ENCODE data around the gene TRAK1. TPM values are rescaled to one million over a fixed set of nuclear protein-coding genes. Genes with fewer than 3 reads are reported as not detected.
"Not testable (repeated sequence)": the region's sequence is repeated elsewhere in the genome, so short reads cannot be mapped to it uniquely, and the experiment has no call there.

Gene TRAK1
- total RNA-seq, 2 experiments from 2014 or later, result 23.1 to 24.6 TPM

DNA sequence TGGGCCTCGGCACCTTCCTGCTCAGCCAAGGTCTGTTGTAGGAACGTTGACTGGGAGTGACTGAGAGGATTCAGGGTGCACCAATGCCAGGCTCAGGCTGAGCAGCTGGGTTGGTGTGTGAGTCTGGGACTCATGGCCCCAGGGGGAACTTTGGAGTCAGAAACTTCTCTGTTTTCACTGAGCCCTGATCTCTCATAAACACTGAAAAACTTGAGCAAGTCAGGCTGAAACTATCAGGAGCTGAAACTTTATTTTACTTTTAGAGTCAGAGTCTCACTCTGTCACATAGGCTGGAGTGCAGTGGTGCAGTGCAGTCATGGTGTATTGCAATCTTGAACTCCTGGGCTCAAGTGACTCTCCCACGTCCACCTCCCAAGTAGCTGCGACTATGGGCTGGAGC is 3.0 kb downstream of the TRAK1 start:
- POLR2A ChIA-PET, result interaction anchor here (0.7 to 1.1 kb wide), 3 partner anchors 13 to 485 kb away, joined by 3 to 8 read pairs (median 4); no protein-coding TSS in a partner anchor

GRCh38 chr3:42094691-42095391 is 3.7 kb downstream of the TRAK1 start:
- CTCF ChIA-PET, result no interaction called here
- POLR2A ChIA-PET, result interaction anchor here (0.7 to 1.1 kb wide), 3 partner anchors 11 to 79 kb away, joined by 3 to 8 read pairs (median 4); no protein-coding TSS in a partner anchor

More for the DNA sequence above, 3.0 kb downstream of the TRAK1 start:
- CTCF ChIA-PET, result interaction anchor here (1.2 kb wide), 1 partner anchor 81 kb away, joined by 3 read pairs; no protein-coding TSS in a partner anchor

DNA sequence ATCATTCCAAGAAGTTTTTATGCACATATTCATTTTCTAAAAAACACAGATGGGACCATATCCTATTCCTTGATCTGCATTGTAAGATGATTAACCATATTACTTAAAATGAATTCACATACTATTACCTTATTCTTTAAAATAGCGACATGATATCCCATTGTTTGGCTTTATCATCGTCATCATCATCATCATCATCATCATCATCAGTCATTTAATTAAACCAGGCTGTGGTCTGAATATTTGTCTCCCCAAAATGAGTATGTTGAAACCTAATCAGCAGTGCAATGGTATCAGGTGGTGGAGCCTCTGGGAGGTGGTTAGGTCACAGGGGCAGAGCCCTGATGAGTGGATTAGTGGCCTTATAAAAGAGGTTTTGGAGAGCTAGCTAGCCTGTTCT is 4.4 kb downstream of the TRAK1 start:
- ChIA-PET POLR2A (no interaction called here), CTCF (no interaction called here)

DNA sequence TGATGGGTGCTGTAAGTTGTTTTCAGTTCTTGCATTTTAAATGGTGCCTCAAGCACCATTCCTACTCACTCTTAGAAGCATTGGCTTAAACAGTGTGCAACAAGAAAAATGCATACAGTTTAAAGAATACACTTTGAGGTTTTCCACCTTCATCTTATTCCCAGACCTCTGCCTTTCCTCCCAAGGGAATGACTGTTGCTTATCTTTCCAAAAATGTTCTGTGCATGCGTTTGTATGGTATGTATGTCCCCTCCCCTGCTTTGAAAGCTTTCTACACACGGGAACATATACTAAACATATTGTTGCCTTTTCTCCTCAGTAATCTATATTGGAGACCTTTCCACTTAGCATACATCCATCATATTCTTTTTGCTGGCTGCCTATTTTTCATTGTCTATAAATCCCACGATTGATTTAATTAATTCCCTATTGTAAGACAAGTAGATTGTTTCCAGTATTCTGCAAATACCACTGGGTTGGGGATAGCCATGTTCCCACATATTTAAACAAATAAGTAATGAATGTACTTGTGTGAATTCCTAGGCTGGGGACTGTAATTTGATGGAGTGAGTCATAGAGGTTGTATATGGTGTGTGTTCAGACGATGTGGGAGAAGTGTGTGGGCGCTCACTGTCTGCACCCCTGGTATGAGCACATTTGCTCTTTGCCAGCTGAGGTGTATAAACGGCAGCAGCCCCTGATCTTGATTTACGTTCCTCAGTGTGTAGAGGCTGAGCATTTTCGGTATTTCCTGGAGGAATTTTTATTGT is 5.8 kb downstream of the TRAK1 start:
- ChIA-PET CTCF (interaction anchor here (1.1 kb wide), 1 partner anchor 9 kb away, joined by 4 read pairs; no protein-coding TSS in a partner anchor), POLR2A (no interaction called here)

DNA sequence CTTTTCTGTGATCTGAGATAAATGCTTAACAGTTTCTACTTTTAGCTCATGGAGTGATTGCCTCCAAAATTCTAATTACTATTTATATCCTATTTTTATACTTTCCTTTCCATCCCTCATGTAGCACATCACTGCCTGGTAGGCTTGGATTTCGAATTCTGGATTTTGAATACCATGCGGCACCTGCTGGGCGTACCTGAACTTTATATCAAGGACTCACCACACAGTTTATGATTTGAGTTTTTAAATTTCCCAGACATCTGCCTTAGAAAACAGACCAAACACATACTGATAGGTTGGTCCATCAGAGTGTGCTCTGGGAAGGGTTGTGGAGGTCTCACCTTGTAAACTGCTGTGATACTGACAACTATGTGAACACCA is 6.4 kb downstream of the TRAK1 start:
- CTCF ChIA-PET, result interaction anchor here (0.6 to 1.1 kb wide), 2 partner anchors 10 to 139 kb away, joined by 3 to 4 read pairs; no protein-coding TSS in a partner anchor
- POLR2A ChIA-PET, result no interaction called here

DNA sequence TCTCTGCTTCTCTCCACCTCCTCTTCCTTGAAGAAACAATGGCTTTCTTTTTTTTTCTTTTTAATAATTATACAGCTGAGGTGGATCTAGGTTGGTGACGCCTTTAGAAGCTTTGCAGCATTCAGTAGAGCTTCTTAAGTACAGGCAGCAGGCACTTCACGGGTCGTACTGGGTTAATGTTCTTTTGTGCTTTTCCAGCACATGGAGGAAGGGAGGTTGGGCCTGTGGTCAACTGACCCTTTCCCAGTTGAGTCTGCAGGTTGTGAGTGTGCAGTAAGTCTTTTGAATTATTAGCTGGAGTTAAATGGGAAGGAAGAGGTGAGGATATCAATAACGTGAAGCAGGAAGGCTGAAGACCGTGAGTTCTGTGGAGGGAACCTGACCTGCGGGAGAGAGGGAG is 7.0 kb downstream of the TRAK1 start:
- POLR2A ChIA-PET, result no interaction called here
- CTCF ChIA-PET, result interaction anchor here (0.6 kb wide), 2 partner anchors 140 to 314 kb away, joined by 3 to 5 read pairs; no protein-coding TSS in a partner anchor

GRCh38 chr3:42099020-42099765 is 8.0 kb downstream of the TRAK1 start:
- ChIA-PET POLR2A (interaction anchor here (0.5 to 0.7 kb wide), 2 partner anchors 89 to 121 kb away, joined by 3 to 7 read pairs; no protein-coding TSS in a partner anchor), CTCF (interaction anchor here (0.6 to 1.9 kb wide), 14 partner anchors 11 to 1531 kb away, joined by 3 to 7 read pairs (median 3); no protein-coding TSS in a partner anchor)

- POLR2A ChIA-PET, result no interaction called here
- CTCF ChIA-PET, result interaction anchor here (0.5 to 1.8 kb wide), 2 partner anchors 76 to 81 kb away, joined by 3 to 4 read pairs; no protein-coding TSS in a partner anchor
Observed at GRCh38 chr3:42101048-42101447, 9.9 kb downstream of the TRAK1 start.

DNA sequence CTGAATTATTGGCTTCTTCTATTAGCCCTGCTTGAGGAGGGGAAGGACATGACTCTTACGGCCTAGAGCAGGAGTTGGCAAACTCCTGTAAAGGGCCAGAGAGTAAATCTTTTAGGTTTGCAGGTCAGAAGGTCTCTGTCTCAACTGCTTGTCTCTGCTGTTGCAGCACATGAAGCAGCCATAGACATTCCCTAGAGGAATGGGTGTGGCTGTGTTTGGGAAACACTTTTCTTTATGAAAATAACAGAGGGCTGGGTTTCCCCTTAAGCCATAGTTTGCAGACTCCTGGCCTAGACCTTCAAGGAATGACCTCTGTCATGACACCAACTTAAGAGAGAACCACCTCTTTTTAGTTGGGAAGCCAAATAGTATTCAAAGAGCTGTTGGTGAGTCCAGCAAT is 10.3 kb downstream of the TRAK1 start:
- ChIA-PET CTCF (no interaction called here), POLR2A (no interaction called here)

DNA sequence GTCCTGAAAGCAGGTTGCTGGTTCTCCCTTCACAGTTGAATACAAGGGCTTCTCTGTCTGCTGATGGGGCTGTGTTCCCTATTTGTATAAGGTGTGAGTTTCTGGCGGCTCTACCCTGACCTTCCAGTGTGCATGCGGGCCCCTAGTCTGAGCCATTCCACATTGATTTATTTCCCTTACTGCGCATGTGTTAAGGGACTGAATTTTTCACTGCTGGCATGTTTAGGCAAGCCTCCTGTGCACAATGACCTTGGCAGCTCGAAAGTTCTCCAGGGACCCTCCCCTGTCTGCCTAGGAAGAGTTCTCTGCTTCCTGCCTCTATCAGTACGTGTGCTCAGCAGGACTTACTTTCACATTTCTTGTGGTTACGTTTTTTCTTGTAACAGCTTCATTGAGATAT is 11.4 kb downstream of the TRAK1 start:
- ChIA-PET CTCF (interaction anchor here (1.4 kb wide), 1 partner anchor 8 kb away, joined by 5 read pairs; no protein-coding TSS in a partner anchor), POLR2A (no interaction called here)

DNA sequence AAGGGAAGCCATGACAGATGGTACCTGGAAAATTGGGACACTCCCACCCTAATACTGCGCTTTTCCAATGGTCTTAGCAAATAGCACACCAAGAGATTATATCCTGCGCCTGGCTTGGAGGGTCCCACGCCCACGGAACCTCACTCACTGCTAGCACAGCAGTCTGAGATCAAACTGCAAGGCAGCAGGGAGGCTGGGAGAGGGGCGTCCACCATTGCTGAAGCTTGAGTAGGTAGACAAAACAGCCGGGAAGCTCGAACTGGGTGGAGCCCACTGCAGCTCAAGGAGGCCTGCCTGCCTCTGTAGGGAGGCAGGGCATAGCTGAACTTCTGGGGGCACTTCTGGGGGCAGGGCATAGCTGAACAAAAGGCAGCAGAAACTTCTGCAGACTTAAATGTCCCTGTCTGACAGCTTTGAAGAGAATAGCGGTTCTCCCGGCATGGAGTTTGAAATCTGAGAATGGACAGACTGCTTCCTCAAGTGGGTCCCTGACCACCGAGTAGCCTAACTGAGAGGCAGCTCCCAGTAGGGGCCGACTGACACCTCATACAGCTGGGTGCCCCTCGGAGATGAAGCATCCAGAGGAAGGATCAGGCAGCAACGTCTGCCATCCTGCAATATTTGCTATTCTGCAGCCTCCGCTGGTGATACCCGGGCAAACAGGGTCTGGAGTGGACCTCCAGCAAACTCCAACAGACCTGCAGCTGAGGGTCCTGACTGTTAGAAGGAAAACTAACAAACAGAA is 12.9 kb downstream of the TRAK1 start:
- CTCF ChIA-PET, result not testable (repeated sequence)
- POLR2A ChIA-PET, result interaction anchor here (0.6 kb wide), 1 partner anchor 31 kb away, joined by 4 read pairs; no protein-coding TSS in a partner anchor

DNA sequence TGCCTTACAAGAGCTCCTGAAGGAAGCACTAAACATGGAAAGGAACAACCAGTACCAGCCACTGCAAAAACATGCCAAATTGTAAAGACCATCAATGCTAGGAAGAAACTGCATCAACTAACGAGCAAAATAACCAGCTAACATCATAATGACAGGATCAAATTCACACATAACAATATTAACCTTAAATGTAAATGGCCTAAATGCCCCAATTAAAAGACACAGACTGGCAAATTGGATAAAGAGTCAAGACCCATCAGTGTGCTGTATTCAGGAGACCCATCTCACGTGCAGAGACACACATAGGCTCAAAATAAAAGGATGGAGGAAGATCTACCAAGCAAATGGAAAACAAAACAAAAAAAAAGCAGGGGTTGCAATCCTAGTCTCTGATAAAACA is 14.8 kb downstream of the TRAK1 start:
- CTCF ChIA-PET, POLR2A ChIA-PET: not testable (repeated sequence)

DNA sequence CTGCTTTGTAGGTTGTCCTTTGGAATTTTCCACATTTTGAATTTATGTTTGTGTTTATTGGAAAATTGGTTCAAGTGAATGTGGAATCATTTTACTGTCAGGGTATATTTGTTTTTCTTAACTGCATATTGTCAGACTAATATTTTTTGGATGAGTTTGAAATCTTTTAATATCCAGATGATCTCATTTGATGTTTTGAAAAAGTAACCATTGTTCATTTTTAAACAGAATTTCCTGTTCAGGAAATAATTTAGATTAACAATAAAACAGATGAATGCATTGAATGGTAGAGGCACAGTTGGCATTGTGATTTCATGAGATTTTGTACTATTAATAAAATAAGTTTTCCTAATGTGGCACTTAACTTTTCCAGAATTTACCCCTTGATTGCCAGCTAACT is 15.5 kb downstream of the TRAK1 start:
- POLR2A ChIA-PET, result interaction anchor here (1.2 kb wide), 1 partner anchor 146 kb away, joined by 3 read pairs; no protein-coding TSS in a partner anchor
- CTCF ChIA-PET, result no interaction called here

DNA sequence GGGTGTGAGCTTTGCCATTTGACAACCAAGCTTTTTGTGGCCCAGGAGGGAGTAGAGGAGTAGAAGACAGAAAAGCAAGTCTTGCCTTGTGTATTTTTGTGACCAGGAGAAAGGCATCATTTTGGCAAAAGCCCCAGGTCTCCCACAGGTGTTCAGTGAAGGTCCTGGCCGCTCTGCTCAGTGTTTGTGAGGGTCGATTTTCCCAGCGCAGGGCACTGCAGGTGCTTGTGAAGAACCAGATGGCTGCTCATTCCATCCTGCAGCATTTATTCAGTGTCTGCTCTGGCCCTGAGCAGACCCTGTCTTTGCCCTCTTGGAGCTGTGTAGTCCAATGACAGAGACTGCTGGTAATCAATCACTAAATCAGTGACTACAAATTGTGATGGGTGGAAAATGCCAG is 19.5 kb downstream of the TRAK1 start:
- ChIA-PET POLR2A (no interaction called here), CTCF (interaction anchor here (1.4 kb wide), 2 partner anchors 8 to 11 kb away, joined by 3 to 5 read pairs; no protein-coding TSS in a partner anchor)

DNA sequence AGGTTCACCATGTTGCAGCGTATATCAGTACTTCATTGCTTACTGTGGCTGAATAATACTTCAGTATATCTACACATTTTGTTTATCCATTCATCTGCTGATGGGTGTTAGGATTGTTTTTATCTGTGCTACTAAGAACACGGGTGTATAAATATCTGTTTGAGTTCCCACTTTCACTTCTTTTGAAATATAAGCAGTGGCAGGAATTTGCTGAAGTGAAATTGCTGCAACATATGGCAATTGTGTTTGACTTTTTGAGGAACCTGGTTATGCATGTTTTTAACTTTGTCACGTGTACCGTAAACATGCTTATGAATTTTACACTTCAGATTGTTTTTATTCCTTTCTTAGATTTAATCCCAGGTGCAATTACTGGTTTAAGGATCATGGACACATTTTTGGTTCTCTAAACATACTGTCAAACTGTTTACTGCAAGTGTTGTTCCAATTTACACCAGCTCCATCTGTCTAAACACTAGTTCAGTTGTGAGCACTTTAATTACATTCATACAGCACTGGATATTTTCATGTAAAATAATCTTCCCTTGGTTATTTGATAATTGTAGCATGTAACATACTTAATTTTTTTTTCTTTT is 23.1 kb downstream of the TRAK1 start:
- CTCF ChIA-PET, result no interaction called here
- POLR2A ChIA-PET, result no interaction called here

DNA sequence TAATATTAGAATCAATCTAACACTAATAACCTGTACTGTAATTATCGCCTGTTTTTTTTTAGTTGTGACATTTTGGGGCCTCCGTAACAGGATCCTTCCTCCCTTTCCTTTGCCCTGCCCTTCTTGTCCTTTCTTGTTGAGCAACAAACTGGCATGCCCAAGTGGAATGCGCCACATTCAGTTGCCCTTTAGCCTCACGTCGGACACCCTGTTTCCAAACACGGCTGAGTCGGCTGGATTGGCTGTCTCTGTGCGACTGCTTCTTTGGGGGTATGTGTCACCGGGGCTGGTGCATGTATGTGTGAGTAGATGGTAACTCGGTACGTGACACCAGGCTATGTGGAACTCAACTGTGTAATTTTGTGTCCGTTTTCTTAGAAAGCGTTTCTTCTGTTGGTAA is 24.1 kb downstream of the TRAK1 start:
- ChIA-PET CTCF (no interaction called here), POLR2A (no interaction called here)

- CTCF ChIA-PET, result no interaction called here
- POLR2A ChIA-PET, result no interaction called here
Observed at GRCh38 chr3:42115946-42116345, 24.8 kb downstream of the TRAK1 start.

DNA sequence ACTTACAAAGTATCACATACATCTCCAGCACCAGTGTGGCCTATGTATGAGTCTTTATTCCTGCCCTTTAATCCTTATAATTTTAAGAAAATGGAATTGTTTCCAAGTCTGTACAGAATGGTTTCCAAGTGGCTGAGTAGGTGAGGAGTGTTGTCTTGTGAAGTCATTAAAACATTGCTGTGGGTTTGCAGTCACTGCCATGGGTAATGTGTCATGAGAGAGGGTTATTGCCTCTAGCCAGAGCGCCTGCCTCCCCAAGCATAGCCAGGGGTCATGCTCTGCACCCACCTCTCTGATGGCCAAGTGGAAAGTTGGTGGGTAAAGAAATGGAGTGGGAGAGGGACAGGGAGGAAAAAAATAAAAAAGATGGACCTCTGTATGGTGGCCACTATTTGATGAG is 25.3 kb downstream of the TRAK1 start:
- POLR2A ChIA-PET, result no interaction called here
- CTCF ChIA-PET, result no interaction called here

Data from activated CD8-positive, alpha-beta memory T cell treated with anti-CD3 and anti-CD28 coated beads for 36 hours (primary cell).